SK-N-DZ (cell line): Measurements from ENCODE around the gene PRXL2B.

Source experiments
- DNase-seq: peaks from one replicate; pipeline ENCODE4 v3.0.0-alpha.2; 2015; ENCODE audit warnings: low spot score

The PRXL2B gene

GRCh38 chr1:2633366-2633935 lies 46.9 kb downstream of the PRXL2B start:
- DNase-seq = no peak

GRCh38 chr1:2633936-2634491 lies 47.4 kb downstream of the PRXL2B start:
- no peak for DNase-seq

GRCh38 chr1:2635361-2636010 lies 48.9 kb downstream of the PRXL2B start:
- DNase-seq = no peak

GRCh38 chr1:2636733-2637132 lies 50.2 kb downstream of the PRXL2B start:
- no peak for DNase-seq

GRCh38 chr1:2637442-2638145 lies 51.0 kb downstream of the PRXL2B start:
- DNase-seq = no peak

- DNase-seq = no peak
Measured at GRCh38 chr1:2638466-2639115, 52.0 kb downstream of the PRXL2B start.

GRCh38 chr1:2639203-2639602 lies 52.6 kb downstream of the PRXL2B start:
- no peak for DNase-seq

- no peak for DNase-seq
Measured at GRCh38 chr1:2639607-2640521, 53.3 kb downstream of the PRXL2B start.

- no peak for DNase-seq
Measured at GRCh38 chr1:2640626-2641025, 54.0 kb downstream of the PRXL2B start.
